H1 (cell line): ENCODE results near the gene MRAP2. TPM values are rescaled to one million over a fixed set of nuclear protein-coding genes. Genes with fewer than 3 reads are reported as not detected.

Source experiments
- GTF2F1 ChIP-seq: IDR thresholded peaks from 2 replicates; pipeline ENCODE4 v1.6.1; 2012; ENCODE audit warnings: low read depth, low read length, improper control_type of control experiment, borderline replicate concordance
- HDAC6 ChIP-seq: IDR thresholded peaks from one replicate; pipeline ENCODE4 v1.7.1; 2012; ENCODE audit warnings: low read depth, mild to moderate bottlenecking, inconsistent platforms, low read length, moderate library complexity
- KDM5A ChIP-seq: fragments of 200-600 bp; IDR thresholded peaks from 2 replicates; pipeline ENCODE4 v1.7.1; 2012; ENCODE audit warnings: mild to moderate bottlenecking, low read length, inconsistent platforms, mixed read lengths
- polyA plus RNA-seq, 7 experiments: library from polyadenylated mRNA; depleted of rRNA in 3 of 7; stranded (reverse) in 5 of 7; unstranded in 2 of 7; fragments of >200 nt in 5 of 7; fragments of 200-250 nt in 2 of 7; gene quantifications; 1 replicate in 5 of 7; 2 replicates in 1 of 7; 4 replicates in 1 of 7; pipeline versions ENCODE4 v1.2.1 to v1.2.3, GENCODE V29; 2011 to 2013; ENCODE audit warnings: missing spikeins in 2 of 7, mixed read lengths in 2 of 7
- total RNA-seq: library from RNA; stranded (reverse); fragmentation: NEBNext Ultra II Directional; extraction: Animal tissue kit (Norgen Biotek cat#: 25700); gene quantifications from 2 replicates; pipeline ENCODE4 v1.2.1, GENCODE V29; 2021

Gene MRAP2
- total and polyA plus RNA-seq, 2 of the 8 experiments (the other 6 are each of a cell fraction or from before 2014, with no cell fraction given), result 5.0 to 11.0 TPM

- no peak for TF ChIP-seq GTF2F1
- TF ChIP-seq KDM5A, result no peak
- TF ChIP-seq HDAC6, result no peak
- TF ChIP-seq, all 59 proteins: peak for 0
Observed at GRCh38 chr6:84093441-84094435, 60.2 kb downstream of the MRAP2 start (continued).
